GM23248 (cell line): ENCODE measurements around the gene DEFB128. TPM values are rescaled to one million over a fixed set of nuclear protein-coding genes. Genes with fewer than 3 reads are reported as not detected.

Experiments used
- DNase-seq: peaks from one replicate; pipeline ENCODE4 v3.0.0-alpha.2; 2015
- H2AFZ ChIP-seq: fragments of 200-600 bp; sonication (generic); 2 replicates; pipeline ENCODE4 v1.6.1; 2016; ENCODE audit warnings: antibody characterized with exemption
- H3F3A ChIP-seq: fragments of 200-600 bp; sonication (generic); 2 replicates; pipeline ENCODE4 v1.6.1; 2016; ENCODE audit warnings: mild to moderate bottlenecking, antibody characterized with exemption, mixed run types; ENCODE audit not compliant: insufficient read depth
- H3K27ac ChIP-seq: fragments of 200-600 bp; sonication (generic); 2 replicates; pipeline ENCODE4 v1.5.1; 2016; ENCODE audit warnings: mild to moderate bottlenecking
- H3K27me3 ChIP-seq: fragments of 200-600 bp; sonication (generic); replicated peaks from 2 replicates; pipeline ENCODE4 v1.6.1; 2016; ENCODE audit warnings: mild to moderate bottlenecking; ENCODE audit not compliant: insufficient read depth
- H3K36me3 ChIP-seq: fragments of 200-600 bp; sonication (generic); 2 replicates; pipeline ENCODE4 v1.6.1; 2016; ENCODE audit warnings: low read depth, mild to moderate bottlenecking
- H3K4me1 ChIP-seq: fragments of 200-600 bp; sonication (generic); 2 replicates; pipeline ENCODE4 v1.6.1; 2016; ENCODE audit warnings: mild to moderate bottlenecking; ENCODE audit not compliant: insufficient read depth
- H3K4me2 ChIP-seq: fragments of 200-600 bp; sonication (generic); one replicate; pipeline ENCODE4 v1.6.1; 2016; ENCODE audit warnings: mild to moderate bottlenecking; ENCODE audit not compliant: unreplicated experiment
- H3K4me3 ChIP-seq: fragments of 200-600 bp; sonication (generic); 2 replicates; pipeline ENCODE4 v1.5.1; 2016; ENCODE audit warnings: mild to moderate bottlenecking
- H3K79me2 ChIP-seq: fragments of 200-600 bp; sonication (generic); 2 replicates; pipeline ENCODE4 v1.6.1; 2016; ENCODE audit warnings: mild to moderate bottlenecking; ENCODE audit not compliant: insufficient read depth
- H3K9ac ChIP-seq: fragments of 200-600 bp; sonication (generic); 2 replicates; pipeline ENCODE4 v1.6.1; 2016; ENCODE audit warnings: mild to moderate bottlenecking
- H3K9me2 ChIP-seq: fragments of 200-600 bp; sonication (generic); 2 replicates; pipeline ENCODE4 v1.6.1; 2016; ENCODE audit warnings: mixed run types, mild to moderate bottlenecking, moderate library complexity; ENCODE audit not compliant: insufficient read depth
- H3K9me3 ChIP-seq: fragments of 200-600 bp; sonication (generic); one replicate; pipeline ENCODE4 v1.6.1; 2017; ENCODE audit warnings: low read depth
- H4K20me1 ChIP-seq: fragments of 200-600 bp; sonication (generic); 2 replicates; pipeline ENCODE4 v1.6.0; 2016; ENCODE audit not compliant: insufficient read depth
- EZH2 ChIP-seq: fragments of 200-600 bp; sonication (generic); IDR thresholded peaks from 2 replicates; pipeline ENCODE4 v1.6.1; 2018; ENCODE audit warnings: antibody characterized with exemption, mild to moderate bottlenecking; ENCODE audit not compliant: insufficient read depth, poor library complexity, severe bottlenecking
- EZH2phosphoT487 ChIP-seq: fragments of 200-600 bp; sonication (generic); IDR thresholded peaks from 2 replicates; pipeline ENCODE4 v1.6.1; 2018; ENCODE audit warnings: antibody characterized with exemption, moderate library complexity, mild to moderate bottlenecking, low read depth; ENCODE audit not compliant: insufficient read depth
- WGBS, 2 experiments: methylation state at CpG; one replicate each; pipeline ENCODE4 v1.1.6; 2015 to 2017; ENCODE audit warnings: low lambda C conversion rate in 2 of 2, low coverage in 1 of 2; ENCODE audit errors: missing lambda C conversion rate in 2 of 2; 5-methylcytosine and 5-hydroxymethylcytosine counted together
- in situ Hi-C: fragments of 300-500 bp; cut with MboI; formaldehyde crosslinking; loops from 2 replicates; pipeline ENCODE4 v1.15.0; 2020
- polyA plus RNA-seq: library from polyadenylated mRNA; unstranded; fragments of >200 nt; fragmentation: Nextera tagmentation; extraction: Ambion mirVana; gene quantifications from 2 replicates; pipeline ENCODE4 v1.2.1, GENCODE V29; 2016
- total RNA-seq: library from RNA; depleted of rRNA; stranded (reverse); fragments of >200 nt; shearing (Covaris generic); gene quantifications from 2 replicates; pipeline ENCODE4 v1.2.3, GENCODE V29; 2014; rRNA removed

Gene DEFB128
- total and polyA plus RNA-seq, 2 experiments from 2014 or later, result not detected

DNA sequence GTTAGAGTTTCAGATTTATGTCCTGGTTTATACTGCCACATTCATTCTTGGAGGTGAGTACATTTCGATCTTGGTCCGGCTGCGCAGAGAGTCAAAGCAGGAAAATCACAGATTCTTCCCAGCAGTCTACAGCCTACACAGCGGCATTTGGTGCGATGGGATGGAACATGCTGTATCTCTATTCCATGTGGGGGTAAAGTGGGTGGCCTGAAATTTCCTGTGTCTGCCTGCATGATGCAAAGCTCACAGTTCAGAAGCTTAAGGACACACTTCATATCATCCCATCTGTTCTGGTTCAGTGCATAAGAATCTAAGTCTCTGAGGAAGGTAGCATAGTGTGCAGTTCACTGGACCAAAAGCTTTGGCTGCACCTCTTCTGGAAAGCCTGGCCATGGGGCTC, 32.4 kb downstream of the DEFB128 start, which contains the start of gene DEFB127:
Gene DEFB127 (plus strand): TSS at position 301 of the 400 bp plus-strand sequence. CDS start 91 bp downstream, at position 392.
- Histone ChIP-seq H3K9me2 (no peaks in the 10 kb centered on the region), H3K9me3 (no peaks in the 10 kb centered on the region), H3K27me3 (no peaks in the 10 kb centered on the region; the same call in 1 of the 2 replicates), H3K36me3 (no peaks in the 10 kb centered on the region), H3F3A (no peaks in the 10 kb centered on the region), H3K9ac (no peak within 1 kb of the TSS), H3K4me3 (no peak within 1 kb of the TSS), H3K79me2 (no peaks in the 10 kb centered on the region), H3K4me1 (no peaks in the 10 kb centered on the region), H2AFZ (no peak within 1 kb of the TSS), H3K27ac (no peak within 1 kb of the TSS), H4K20me1 (no peaks in the 10 kb centered on the region), H3K4me2 (no peak within 1 kb of the TSS)
- WGBS, 2 experiments, result 51 to 56% methylated on average over 5 of the region's 5 CpGs
- TF ChIP-seq EZH2phosphoT487 (no peak), EZH2 (no peak)
- in situ Hi-C loops, result no loop called here
- DNase-seq, result no peak

DNA sequence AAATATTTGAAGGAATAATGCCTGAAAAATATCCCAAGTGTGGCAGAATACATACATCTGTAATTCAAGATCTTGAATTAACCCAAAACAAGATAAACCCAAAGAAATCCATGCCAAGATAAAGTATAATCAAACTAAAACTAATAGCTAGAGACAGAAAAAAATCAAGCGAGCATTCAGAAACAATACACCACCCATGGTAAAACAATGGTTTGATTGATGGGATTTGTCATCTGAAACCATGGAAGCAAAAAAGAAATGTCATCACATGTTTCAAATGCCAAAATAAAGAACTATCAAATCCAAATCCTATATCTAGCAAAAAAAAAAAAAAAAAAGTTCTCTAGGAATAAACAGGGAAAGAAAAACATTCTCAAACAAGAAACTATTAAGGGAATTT, 37.4 kb downstream of the DEFB128 start:
- no peaks in the 10 kb centered on the region; the same call in none of the 2 replicates for H3K27me3 ChIP-seq
- no peak overlapping the region for H3K4me3 ChIP-seq
- H4K20me1 ChIP-seq, result no peaks in the 10 kb centered on the region
- no peaks in the 10 kb centered on the region for H3K4me1 ChIP-seq
- in situ Hi-C loops, result no loop called here
- no peaks in the 10 kb centered on the region for H3K79me2 ChIP-seq
- H3K27ac ChIP-seq, result no peak overlapping the region
- H2AFZ ChIP-seq, result no peak overlapping the region
- no peaks in the 10 kb centered on the region for H3K36me3 ChIP-seq
- H3K4me2 ChIP-seq, result no peak overlapping the region
- H3K9me2 ChIP-seq, result no peaks in the 10 kb centered on the region
- no peaks in the 10 kb centered on the region for H3K9me3 ChIP-seq
- 15 to 16% methylated on average over 1 of the region's 1 CpG for WGBS, 2 experiments
- no peaks in the 10 kb centered on the region for H3F3A ChIP-seq
- TF ChIP-seq EZH2phosphoT487 (no peak), EZH2 (no peak)
- DNase-seq, result no peak
- no peak overlapping the region for H3K9ac ChIP-seq

DNA sequence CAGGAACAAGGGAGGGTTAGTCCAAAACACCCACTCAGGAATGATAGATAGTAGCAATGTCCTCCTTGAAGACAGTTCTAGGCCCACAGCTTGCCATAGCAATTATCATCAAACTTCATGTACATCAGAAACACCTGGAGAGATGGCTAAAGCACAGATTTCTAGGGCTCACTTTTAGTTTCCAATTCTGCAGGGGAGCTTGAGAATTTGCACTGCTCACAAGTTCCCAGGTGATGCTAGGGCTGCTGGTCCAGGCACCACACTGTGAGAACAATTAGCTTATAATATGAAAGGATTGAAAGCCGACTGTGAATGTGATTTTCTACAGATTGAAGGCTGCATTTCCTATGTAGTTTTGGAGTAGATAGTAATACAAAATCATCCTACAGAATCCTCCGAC, 43.6 kb downstream of the DEFB128 start:
- in situ Hi-C loops, result no loop called here

DNA sequence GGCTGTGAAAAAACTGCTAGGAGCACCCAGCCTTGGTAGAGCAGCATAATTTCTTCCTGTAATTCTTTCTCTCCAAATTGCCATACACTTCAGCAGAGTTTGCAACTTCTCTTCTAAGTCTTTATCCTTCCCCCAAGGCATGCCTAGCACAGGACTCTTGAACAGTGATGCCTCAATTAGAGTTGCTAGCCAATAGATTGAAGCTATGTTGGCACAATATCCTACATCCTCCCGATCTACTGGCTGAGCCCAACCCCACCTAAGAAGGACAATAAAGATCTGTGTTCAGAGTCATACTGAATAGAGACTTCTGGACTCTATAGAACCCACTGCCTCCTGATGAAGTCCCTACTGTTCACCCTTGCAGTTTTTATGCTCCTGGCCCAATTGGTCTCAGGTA, 47.2 kb downstream of the DEFB128 start, which contains the start of gene DEFB126:
Gene DEFB126 (plus strand): TSS at position 301 of the 400 bp plus-strand sequence. CDS start 39 bp downstream, at position 340.
- Histone ChIP-seq H3K27me3 (no peaks in the 10 kb centered on the region; the same call in 1 of the 2 replicates), H3K9me3 (no peaks in the 10 kb centered on the region), H3K4me1 (no peaks in the 10 kb centered on the region), H3K36me3 (no peaks in the 10 kb centered on the region), H3K79me2 (no peaks in the 10 kb centered on the region), H3K9me2 (no peaks in the 10 kb centered on the region), H3K4me3 (no peak within 1 kb of the TSS), H2AFZ (no peak within 1 kb of the TSS), H3K4me2 (no peak within 1 kb of the TSS), H3K9ac (no peak within 1 kb of the TSS), H4K20me1 (no peaks in the 10 kb centered on the region), H3F3A (no peaks in the 10 kb centered on the region), H3K27ac (no peak within 1 kb of the TSS)
- TF ChIP-seq EZH2phosphoT487, result no peak
- TF ChIP-seq EZH2, result no peak
- WGBS, 2 experiments, result 8 to 19% methylated on average over 1 of the region's 1 CpG
- DNase-seq, result no peak
- in situ Hi-C loops, result no loop called here

More for the DNA sequence above, 43.6 kb downstream of the DEFB128 start:
- Histone ChIP-seq H3K9me2 (no peaks in the 10 kb centered on the region), H4K20me1 (no peaks in the 10 kb centered on the region), H2AFZ (no peak overlapping the region), H3K4me3 (no peak overlapping the region), H3K4me1 (no peaks in the 10 kb centered on the region), H3K4me2 (no peak overlapping the region), H3K9ac (no peak overlapping the region), H3F3A (no peaks in the 10 kb centered on the region), H3K9me3 (no peaks in the 10 kb centered on the region), H3K79me2 (no peaks in the 10 kb centered on the region), H3K27ac (no peak overlapping the region), H3K27me3 (no peaks in the 10 kb centered on the region; the same call in 1 of the 2 replicates), H3K36me3 (no peaks in the 10 kb centered on the region)
- WGBS, 2 experiments, result 26 to 34% methylated on average over 2 of the region's 2 CpGs
- DNase-seq, result no peak
- TF ChIP-seq EZH2phosphoT487 (no peak), EZH2 (no peak)

Other genes starting within 250 kb of the DEFB128 start
- not detected in 2 replicates for gene DEFB125, start 102.0 kb downstream of the DEFB128 start, total RNA-seq
- gene DEFB125, start 102.0 kb downstream of the DEFB128 start, polyA plus RNA-seq, result not detected in 2 replicates
- gene DEFB126, start 47.1 kb downstream of the DEFB128 start, total RNA-seq, result not detected in 2 replicates
- gene DEFB126, start 47.1 kb downstream of the DEFB128 start, polyA plus RNA-seq, result not detected in 2 replicates
- gene DEFB127, start 32.3 kb downstream of the DEFB128 start, total RNA-seq, result not detected in 2 replicates
- gene DEFB127, start 32.3 kb downstream of the DEFB128 start, polyA plus RNA-seq, result not detected in 2 replicates
- gene DEFB129, start 37.5 kb upstream of the DEFB128 start, total RNA-seq, result not detected in 2 replicates
- not detected in 2 replicates for gene DEFB129, start 37.5 kb upstream of the DEFB128 start, polyA plus RNA-seq
- gene DEFB132, start 68.0 kb upstream of the DEFB128 start, total RNA-seq, result not detected in 2 replicates
- not detected in 2 replicates for gene DEFB132, start 68.0 kb upstream of the DEFB128 start, polyA plus RNA-seq
- 0.32 TPM in 1 of 2 replicates, not detected in the other for gene C20orf96, start 101.0 kb upstream of the DEFB128 start, total RNA-seq
- 4.0 and 4.5 TPM in 2 replicates for gene C20orf96, start 101.0 kb upstream of the DEFB128 start, polyA plus RNA-seq
- gene ZCCHC3, start 107.9 kb upstream of the DEFB128 start, total RNA-seq, result 13.8 and 14.8 TPM in 2 replicates
- gene ZCCHC3, start 107.9 kb upstream of the DEFB128 start, polyA plus RNA-seq, result 4.1 and 5.3 TPM in 2 replicates
- gene SOX12, start 135.8 kb upstream of the DEFB128 start, total RNA-seq, result 7.5 and 7.7 TPM in 2 replicates
- 2.0 and 2.1 TPM in 2 replicates for gene SOX12, start 135.8 kb upstream of the DEFB128 start, polyA plus RNA-seq
- 58.8 and 76.8 TPM in 2 replicates for gene NRSN2, start 157.4 kb upstream of the DEFB128 start, total RNA-seq
- gene NRSN2, start 157.4 kb upstream of the DEFB128 start, polyA plus RNA-seq, result 76.7 and 78.2 TPM in 2 replicates
- 88.5 and 99.2 TPM in 2 replicates for gene TRIB3, start 191.0 kb upstream of the DEFB128 start, total RNA-seq
- 63.0 and 66.1 TPM in 2 replicates for gene TRIB3, start 191.0 kb upstream of the DEFB128 start, polyA plus RNA-seq
- gene RBCK1, start 218.6 kb upstream of the DEFB128 start, total RNA-seq, result 104 and 129 TPM in 2 replicates
- 72.3 and 79.9 TPM in 2 replicates for gene RBCK1, start 218.6 kb upstream of the DEFB128 start, polyA plus RNA-seq